Measurements from ENCODE around the gene SALL4.

GRCh38 chr20:51750770-51751388, 51.4 kb downstream of the SALL4 start:
- no peak for TF ChIP-seq CTCF (IDR thresholded peaks at IDR 0.05; ENCODE audit: insufficient read depth, low read length)
- TF ChIP-seq, protein P1, sequence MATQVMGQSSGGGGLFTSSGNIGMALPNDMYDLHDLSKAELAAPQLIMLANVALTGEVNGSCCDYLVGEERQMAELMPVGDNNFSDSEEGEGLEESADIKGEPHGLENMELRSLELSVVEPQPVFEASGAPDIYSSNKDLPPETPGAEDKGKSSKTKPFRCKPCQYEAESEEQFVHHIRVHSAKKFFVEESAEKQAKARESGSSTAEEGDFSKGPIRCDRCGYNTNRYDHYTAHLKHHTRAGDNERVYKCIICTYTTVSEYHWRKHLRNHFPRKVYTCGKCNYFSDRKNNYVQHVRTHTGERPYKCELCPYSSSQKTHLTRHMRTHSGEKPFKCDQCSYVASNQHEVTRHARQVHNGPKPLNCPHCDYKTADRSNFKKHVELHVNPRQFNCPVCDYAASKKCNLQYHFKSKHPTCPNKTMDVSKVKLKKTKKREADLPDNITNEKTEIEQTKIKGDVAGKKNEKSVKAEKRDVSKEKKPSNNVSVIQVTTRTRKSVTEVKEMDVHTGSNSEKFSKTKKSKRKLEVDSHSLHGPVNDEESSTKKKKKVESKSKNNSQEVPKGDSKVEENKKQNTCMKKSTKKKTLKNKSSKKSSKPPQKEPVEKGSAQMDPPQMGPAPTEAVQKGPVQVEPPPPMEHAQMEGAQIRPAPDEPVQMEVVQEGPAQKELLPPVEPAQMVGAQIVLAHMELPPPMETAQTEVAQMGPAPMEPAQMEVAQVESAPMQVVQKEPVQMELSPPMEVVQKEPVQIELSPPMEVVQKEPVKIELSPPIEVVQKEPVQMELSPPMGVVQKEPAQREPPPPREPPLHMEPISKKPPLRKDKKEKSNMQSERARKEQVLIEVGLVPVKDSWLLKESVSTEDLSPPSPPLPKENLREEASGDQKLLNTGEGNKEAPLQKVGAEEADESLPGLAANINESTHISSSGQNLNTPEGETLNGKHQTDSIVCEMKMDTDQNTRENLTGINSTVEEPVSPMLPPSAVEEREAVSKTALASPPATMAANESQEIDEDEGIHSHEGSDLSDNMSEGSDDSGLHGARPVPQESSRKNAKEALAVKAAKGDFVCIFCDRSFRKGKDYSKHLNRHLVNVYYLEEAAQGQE (IDR thresholded peaks at IDR 0.05; ENCODE audit: insufficient replicate concordance, low read depth): no peak

Data from HL-60 (cell line).